Heart right ventricle (tissue), 16 donors: ENCODE measurements around the gene SPRN. TPM values are rescaled to one million over a fixed set of nuclear protein-coding genes. Genes with fewer than 3 reads are reported as not detected.

Experiments used
- ATAC-seq, 8 donors: fragments of 200-7000 bp; cut with Tn5 transposase; one replicate each; pipeline ENCODE4 v1.9.1; 2020; ENCODE audit warnings: mild to moderate bottlenecking in 8 of 8, moderate library complexity in 8 of 8, moderate number of reproducible peaks in 1 of 8
- DNase-seq, 2 donors: peaks; one replicate each; pipeline ENCODE4 v3.0.0-alpha.2; 2020
- H3K27ac ChIP-seq, 10 donors: fragments of 200-600 bp; sonication (generic) in 2 of 10; one replicate each; pipeline versions ENCODE4 v1.5.0 to v1.8.0; 2020 to 2022; ENCODE audit warnings: mild to moderate bottlenecking in 3 of 10
- H3K27me3 ChIP-seq, 7 donors: fragments of 200-600 bp; one replicate each; pipeline ENCODE4 v1.8.0; 2021 to 2022; ENCODE audit warnings: mild to moderate bottlenecking in 2 of 7
- H3K36me3 ChIP-seq, 9 donors: fragments of 200-600 bp; sonication (generic) in 1 of 9; one replicate each; pipeline versions ENCODE4 v1.5.0 to v1.8.0; 2020 to 2022; ENCODE audit warnings: mild to moderate bottlenecking in 2 of 9
- H3K4me1 ChIP-seq, 9 donors: fragments of 200-600 bp; sonication (generic) in 1 of 9; one replicate each; pipeline versions ENCODE4 v1.5.0 to v1.8.0; 2020 to 2022; ENCODE audit warnings: mild to moderate bottlenecking in 4 of 9
- H3K4me3 ChIP-seq, 10 donors: fragments of 200-600 bp; sonication (generic) in 2 of 10; one replicate each; pipeline versions ENCODE4 v1.5.0 to v1.8.0; 2020 to 2022; ENCODE audit warnings: mild to moderate bottlenecking in 7 of 10, moderate library complexity in 2 of 10
- H3K9me3 ChIP-seq, 11 donors: fragments of 200-600 bp in 10 of 11; sonication (generic) in 2 of 11; one replicate each; pipeline versions ENCODE4 v1.5.0 to v1.8.0; 2013 to 2022; ENCODE audit warnings: mild to moderate bottlenecking in 2 of 11, control low read depth in 1 of 11, moderate library complexity in 1 of 11
- CTCF ChIP-seq, 9 donors: fragments of 200-600 bp; sonication (generic) in 2 of 9; IDR thresholded peaks; one replicate each; pipeline versions ENCODE4 v1.5.0 to v1.8.0; 2021 to 2022; ENCODE audit warnings: antibody characterized with exemption in 9 of 9, mild to moderate bottlenecking in 5 of 9, moderate library complexity in 1 of 9
- WGBS, 2 donors: extraction: QIAGEN DNeasy Blood & Tissue Kit; methylation state at CpG; one replicate each; pipeline ENCODE4 v1.1.7; 2013; ENCODE audit warnings: inconsistent platforms in 1 of 2; 5-methylcytosine and 5-hydroxymethylcytosine counted together
- intact Hi-C, 10 donors: fragments of 100-400 bp; cut with DNase I; formaldehyde crosslinking; loops; one replicate each; pipeline versions ENCODE4 v1.11.1 to v1.14.2; 2022
- polyA plus RNA-seq, 2 donors: library from polyadenylated mRNA; stranded (reverse); fragments of 200-250 nt; gene quantifications; one replicate each; pipeline ENCODE4 v1.2.3, GENCODE V29; 2013
- total RNA-seq, 10 donors: library from RNA; stranded (reverse); fragmentation: NEBNext Ultra II Directional in 3 of 10; extraction: Animal tissue kit (Norgen Biotek cat#: 25700) in 3 of 10; gene quantifications; one replicate each; pipeline versions ENCODE4 v1.2.1 to v1.2.4, GENCODE V29; 2021 to 2023
- donor health status: Arrhythmogenic right ventricular cardiomyopathy.
- donor health status: ischemic (EF 13 %, LVEDD 7.1; RV severe dilation, severe dysfunction).
- donor health status: healthy with polysubstance abuse.
- donor health status: DM: no; HTN: yes; CAD: no.
- donor health status: DM: no; HTN: no; CAD: no.
- donor health status: ischemic (EF 25% LVEDD 6.9; RV normal size, moderate dysfunction).
- donor health status: ischemic (EF 25% LVEDD 5.7; RV mildly dilated, moderate dysfunction).
- donor health status: healthy.
- donor health status: DM: yes; HTN: yes; CAD: no.
- donor health status: Ischemic cardiomyopathy.
- donor health status: ischemic (EF 35%, LVEDD 5.7; RV mildly dilated, moderate dysfunction).
- donor health status: nonischemic (EF 11% LVEDD 7.7; RV severe dilation, severe dysfunction).
- donor health status: DM: yes; HTN: yes; CAD: no.
- donor health status: PGD.
- donor health status: ischemic (EF 29% LVEDD 5.4; RV normal size, mild dysfunction).
- donor health status: nonischemic (EF 23%, LVEDD 6.1; RV moderate dilation, normal function).

The SPRN gene
- total and polyA plus RNA-seq, 12 donors, result 0.07 to 0.22 (median 0.09) TPM; not detected in 9

- Histone ChIP-seq H3K36me3 (peaks cover 0 to 45% (median 10%) of the 10 kb centered on the region in 9 donors), H3K27me3 (peaks cover 0 to 21% (median 5%) of the 10 kb centered on the region in 7 donors), H3K4me1 (peaks cover 0 to 5% (median 0%) of the 10 kb centered on the region in 9 donors), H3K9me3 (no peaks in the 10 kb centered on the region), H3K27ac (no peak overlapping the region), H3K4me3 (no peak overlapping the region)
- TF ChIP-seq CTCF (IDR thresholded peaks at IDR 0.05), result no peak
- DNase-seq, result peak in 1 of 2 donors; percentile 5
- intact Hi-C loops, result loop anchor here in 1 of 10 donors (5.0 kb wide), 1 partner anchor 152 kb away; no protein-coding TSS in a partner anchor
- 92 to 97% methylated on average over 6 of the region's 6 CpGs for WGBS, 2 donors
- no peak for ATAC-seq
These were observed 3.8 kb downstream of the SPRN start for GRCh38 chr10:133420579-133420978.

DNA sequence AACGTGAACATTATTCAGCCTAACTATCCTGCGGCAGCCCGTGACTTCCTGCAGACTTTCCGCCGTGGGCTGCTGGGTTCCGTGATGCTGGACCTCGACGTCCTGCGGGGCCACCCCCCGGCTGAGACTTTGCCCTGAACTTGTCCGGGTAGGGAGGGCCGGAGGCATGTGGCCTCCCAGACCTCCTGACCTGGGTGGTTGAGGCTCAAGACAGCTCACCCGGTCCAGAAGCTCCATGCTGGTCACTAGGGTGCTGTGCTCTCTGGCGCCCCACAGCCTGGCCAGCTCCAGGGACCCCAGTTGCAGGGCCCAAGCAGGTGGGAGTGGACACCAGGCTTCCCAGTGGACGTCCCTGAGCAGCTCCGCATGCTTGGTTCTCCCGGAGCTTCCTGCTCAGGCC, 4.4 kb downstream of the SPRN start:
- Histone ChIP-seq H3K4me3 (no peak overlapping the region), H3K27ac (no peak overlapping the region), H3K4me1 (peaks cover 0 to 5% (median 0%) of the 10 kb centered on the region in 9 donors), H3K9me3 (no peaks in the 10 kb centered on the region), H3K27me3 (peaks cover 0 to 20% (median 2%) of the 10 kb centered on the region in 7 donors), H3K36me3 (peaks cover 0 to 50% (median 10%) of the 10 kb centered on the region in 9 donors)
- ATAC-seq, result no peak
- WGBS, 2 donors, result 91 to 93% methylated on average over 17 of the region's 17 CpGs
- TF ChIP-seq CTCF (IDR thresholded peaks at IDR 0.05), result no peak
- intact Hi-C loops, result loop anchor here in 1 of 10 donors (5.0 kb wide), 1 partner anchor 152 kb away; no protein-coding TSS in a partner anchor
- peak in 1 of 2 donors; percentile 9 for DNase-seq

DNA sequence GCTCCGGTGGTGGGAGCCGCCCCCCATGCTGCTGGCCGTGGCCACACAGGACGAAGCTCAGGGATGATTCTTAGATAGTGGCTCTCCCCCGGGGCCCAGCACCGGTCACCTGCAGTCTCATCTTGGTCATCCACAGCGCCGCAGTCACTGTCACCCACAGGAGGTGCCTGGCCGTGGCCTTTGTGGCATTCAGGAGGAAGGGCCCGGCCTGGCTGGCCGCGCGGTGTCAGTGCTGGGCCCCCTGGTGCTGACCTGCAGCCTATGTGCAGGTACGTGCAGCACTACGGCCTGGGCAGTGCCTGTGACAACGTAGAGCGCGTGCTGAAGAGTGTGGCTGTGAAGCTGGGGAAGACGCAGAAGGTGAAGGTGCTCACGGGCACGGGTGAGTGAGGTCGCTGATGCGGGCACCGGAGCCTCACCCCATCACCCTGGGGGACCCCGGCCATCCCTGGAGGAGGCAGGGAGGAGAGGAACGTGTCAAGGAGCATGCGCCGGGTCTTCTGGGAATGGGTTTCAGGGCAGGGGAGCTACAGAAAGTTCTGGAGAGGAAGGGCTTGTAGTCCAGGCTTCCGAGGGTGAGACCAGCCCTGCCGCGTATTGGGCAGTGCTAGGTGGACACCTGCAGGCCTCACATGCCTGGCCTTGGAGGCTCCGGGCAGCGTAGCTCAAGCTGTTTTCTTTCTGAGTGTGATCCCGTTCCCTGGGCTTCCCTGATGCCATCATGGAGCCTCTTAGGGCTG, 5.0 kb downstream of the SPRN start:
- peak in 1 of 2 donors; percentile 11 for DNase-seq
- no peak overlapping the region for H3K27ac ChIP-seq
- peaks cover 0 to 5% (median 0%) of the 10 kb centered on the region in 9 donors for H3K4me1 ChIP-seq
- no peak for ATAC-seq
- peaks cover 0 to 18% (median 0%) of the 10 kb centered on the region in 7 donors for H3K27me3 ChIP-seq
- H3K4me3 ChIP-seq, result no peak overlapping the region
- H3K36me3 ChIP-seq, result peaks cover 0 to 56% (median 10%) of the 10 kb centered on the region in 9 donors
- TF ChIP-seq CTCF (IDR thresholded peaks at IDR 0.05), result no peak
- no peaks in the 10 kb centered on the region for H3K9me3 ChIP-seq
- intact Hi-C loops, result no loop called here
- WGBS, 2 donors, result 92 to 95% methylated on average over 34 of the region's 34 CpGs

DNA sequence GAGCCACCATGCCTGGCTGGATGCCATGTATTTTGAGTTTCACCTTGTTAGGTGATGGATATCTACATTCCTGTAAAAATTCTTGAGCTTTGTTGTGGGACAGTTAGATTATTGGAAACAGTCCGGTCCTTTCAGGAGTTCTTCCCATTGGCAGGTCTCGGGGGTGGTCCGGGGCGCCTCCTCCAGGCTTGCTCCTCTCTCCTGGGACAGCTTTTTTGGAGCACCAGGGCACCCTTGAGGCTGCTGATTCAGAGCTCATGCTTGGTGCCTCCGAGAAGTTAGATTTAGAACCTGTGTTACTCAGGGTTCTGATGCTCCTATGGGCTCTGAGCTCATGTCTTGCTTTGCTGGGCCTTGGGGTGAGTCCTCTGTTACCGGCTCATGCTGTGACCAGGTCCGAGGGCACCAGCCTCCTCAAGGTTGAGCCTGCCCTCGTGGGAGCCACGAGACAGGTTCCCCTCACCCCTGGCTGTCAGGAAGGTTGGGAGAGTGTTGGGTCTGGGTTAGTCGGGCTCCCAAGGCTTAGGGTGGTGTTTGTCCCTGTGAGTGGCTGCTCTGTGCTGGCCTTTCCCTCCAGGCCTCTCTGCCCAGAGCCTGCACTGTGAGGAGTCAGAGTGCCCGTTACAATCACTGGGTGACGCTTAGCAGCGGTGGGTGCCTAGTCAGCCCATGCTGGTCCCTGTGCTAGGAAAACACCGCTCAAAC, 6.0 kb downstream of the SPRN start:
- Histone ChIP-seq H3K4me1 (peaks cover 0 to 5% (median 0%) of the 10 kb centered on the region in 9 donors), H3K27ac (no peak overlapping the region), H3K36me3 (peaks cover 0 to 60% (median 10%) of the 10 kb centered on the region in 9 donors), H3K9me3 (peaks cover 0 to 2% (median 0%) of the 10 kb centered on the region in 11 donors), H3K27me3 (peaks cover 0 to 18% (median 0%) of the 10 kb centered on the region in 7 donors), H3K4me3 (no peak overlapping the region)
- intact Hi-C loops, result no loop called here
- ATAC-seq (no peak), DNase-seq (no peak)
- WGBS, 2 donors, result 96 to 98% methylated on average over 14 of the region's 14 CpGs
- no peak for TF ChIP-seq CTCF (IDR thresholded peaks at IDR 0.05)
